Myocyte (in vitro differentiated cells): ENCODE results near the gene ING2. TPM values are rescaled to one million over a fixed set of nuclear protein-coding genes. Genes with fewer than 3 reads are reported as not detected.

Source experiments
- DNase-seq: peaks from one replicate; pipeline ENCODE4 v3.0.0-alpha.2; 2012; ENCODE audit warnings: low read depth
- total RNA-seq: library from RNA; depleted of rRNA; stranded (reverse); fragments of >200 nt; gene quantifications from 2 replicates; pipeline ENCODE4 v1.2.3, GENCODE V29; 2014

ING2 gene
- total RNA-seq, 1 donor from 2014 or later, result 15.3 TPM

- no peak for DNase-seq
Measured at GRCh38 chr4:183499389-183499788, 5.5 kb upstream of the ING2 start.

- DNase-seq, result no peak
Measured at GRCh38 chr4:183499801-183500200, 5.1 kb upstream of the ING2 start.

GRCh38 chr4:183503497-183504063, 1.3 kb upstream of the ING2 start:
- no peak for DNase-seq

GRCh38 chr4:183504064-183504929, 561 bp upstream of the ING2 start:
- DNase-seq, result peak; percentile 98

GRCh38 chr4:183505611-183506388, 942 bp downstream of the ING2 start:
- peak; percentile 87 for DNase-seq

GRCh38 chr4:183506389-183506735, 1.5 kb downstream of the ING2 start:
- no peak for DNase-seq

GRCh38 chr4:183507925-183508696, 3.3 kb downstream of the ING2 start:
- no peak for DNase-seq

GRCh38 chr4:183508697-183509335, 4.0 kb downstream of the ING2 start:
- no peak for DNase-seq

- DNase-seq, result no peak
Measured at GRCh38 chr4:183515411-183515810, 10.6 kb downstream of the ING2 start.

GRCh38 chr4:183517194-183517593, 12.3 kb downstream of the ING2 start:
- no peak for DNase-seq

- no peak for DNase-seq
Measured at GRCh38 chr4:183517781-183518180, 12.9 kb downstream of the ING2 start.

GRCh38 chr4:183522821-183523220, 18.0 kb downstream of the ING2 start:
- DNase-seq, result peak; percentile 59

GRCh38 chr4:183527326-183527725, 22.5 kb downstream of the ING2 start:
- no peak for DNase-seq

GRCh38 chr4:183532821-183533220, 28.0 kb downstream of the ING2 start:
- peak; percentile 40 for DNase-seq

- DNase-seq, result no peak
Measured at GRCh38 chr4:183533698-183534097, 28.8 kb downstream of the ING2 start.

GRCh38 chr4:183540410-183541009, 35.7 kb downstream of the ING2 start:
- no peak for DNase-seq

- no peak for DNase-seq
Measured at GRCh38 chr4:183541010-183541751, 36.3 kb downstream of the ING2 start.

GRCh38 chr4:183541752-183542040, 36.8 kb downstream of the ING2 start:
- DNase-seq, result no peak

GRCh38 chr4:183543435-183543834, 38.6 kb downstream of the ING2 start:
- DNase-seq, result no peak

GRCh38 chr4:183544109-183544508, 39.3 kb downstream of the ING2 start:
- DNase-seq, result no peak
